Activated CD4-positive, alpha-beta T cell treated with anti-CD3 and anti-CD28 coated beads, Interleukin-10, Interleukin-2, amounts not matched to agents 100 ng/mL and 50 ng/mL, durations not matched to agents 16 hours and 8 hours (primary cell): ENCODE results near the gene GDF10.

Experiments
- DNase-seq: peaks from one replicate; pipeline ENCODE4 v3.0.0-alpha.2; 2020

GDF10 gene

DNA sequence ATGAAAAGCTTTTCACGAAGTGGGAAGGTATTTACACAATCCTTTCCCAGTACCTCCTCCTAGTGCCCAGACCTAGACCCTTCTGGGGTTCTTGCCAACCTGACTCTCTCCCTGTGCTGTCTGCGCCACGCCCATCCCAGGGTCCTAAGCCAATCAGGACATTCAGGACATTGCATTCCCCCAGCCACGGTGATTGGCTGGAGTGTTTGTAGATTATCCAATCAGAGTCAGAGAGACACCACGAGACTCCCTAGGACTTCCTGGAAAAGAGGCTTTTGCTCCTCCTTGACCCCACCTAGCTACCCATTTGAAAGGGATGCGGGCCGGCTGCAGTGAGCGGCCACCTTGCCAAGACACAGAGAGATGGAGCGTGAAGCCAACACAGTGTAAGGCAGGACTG, 18.7 kb downstream of the GDF10 start:
- DNase-seq = no peak

- DNase-seq = no peak
These were observed 19.8 kb downstream of the GDF10 start for GRCh38 chr10:47319784-47320183.

- no peak for DNase-seq
These were observed 20.8 kb downstream of the GDF10 start for GRCh38 chr10:47320812-47321211.

- no peak for DNase-seq
These were observed 21.7 kb downstream of the GDF10 start for GRCh38 chr10:47321521-47322195.

DNA sequence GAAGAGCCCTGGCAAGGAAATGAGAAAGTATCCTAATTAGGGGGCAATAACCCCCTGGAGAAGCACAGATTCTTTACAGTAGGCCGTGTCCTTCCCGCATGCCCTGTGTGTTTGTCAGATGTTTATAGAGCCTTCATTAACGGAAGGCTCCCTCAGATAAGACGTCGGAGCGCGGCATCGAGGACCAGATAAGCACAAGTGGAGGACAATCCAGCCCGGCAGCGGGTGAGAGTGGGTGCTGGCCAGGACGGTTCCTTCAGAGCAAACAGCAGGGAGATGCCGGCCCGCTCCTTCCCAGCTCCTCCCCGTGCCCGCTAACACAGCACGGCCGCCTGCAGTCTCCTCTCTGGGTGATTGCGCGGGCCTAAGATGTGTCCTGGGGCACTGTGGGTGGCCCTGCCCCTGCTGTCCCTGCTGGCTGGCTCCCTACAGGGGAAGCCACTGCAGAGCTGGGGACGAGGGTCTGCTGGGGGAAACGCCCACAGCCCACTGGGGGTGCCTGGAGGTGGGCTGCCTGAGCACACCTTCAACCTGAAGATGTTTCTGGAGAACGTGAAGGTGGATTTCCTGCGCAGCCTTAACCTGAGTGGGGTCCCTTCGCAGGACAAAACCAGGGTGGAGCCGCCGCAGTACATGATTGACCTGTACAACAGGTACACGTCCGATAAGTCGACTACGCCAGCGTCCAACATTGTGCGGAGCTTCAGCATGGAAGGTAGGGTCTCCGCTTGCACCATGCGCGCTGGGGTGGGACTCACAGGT, 22.5 kb downstream of the GDF10 start, which contains the start of gene GDF2:
Gene GDF2 (plus strand): TSS at position 155 of the 762 bp plus-strand sequence. CDS start 215 bp downstream, at position 370.
- DNase-seq = no peak

DNA sequence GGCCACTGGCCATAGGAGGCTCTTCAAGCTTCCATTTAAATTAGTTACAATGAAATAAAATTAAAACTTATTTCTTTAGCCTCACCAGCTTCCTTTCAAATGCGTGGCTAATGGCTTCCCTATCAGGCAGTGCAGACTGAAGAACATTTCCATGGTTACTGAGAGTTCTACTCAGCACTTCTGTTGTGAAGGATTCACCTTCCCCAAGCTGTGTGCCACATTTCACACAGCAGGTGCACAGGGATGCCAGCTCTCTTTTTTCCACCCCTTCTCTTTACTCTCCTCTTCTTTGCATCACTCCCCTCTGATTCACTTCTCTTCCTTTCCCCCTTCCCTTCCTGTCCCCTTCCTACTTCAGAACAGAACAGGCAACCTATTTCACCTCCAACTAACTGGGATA, 23.1 kb downstream of the GDF10 start:
- DNase-seq = no peak

GRCh38 chr10:47323636-47324296, 23.8 kb downstream of the GDF10 start:
- no peak for DNase-seq

DNA sequence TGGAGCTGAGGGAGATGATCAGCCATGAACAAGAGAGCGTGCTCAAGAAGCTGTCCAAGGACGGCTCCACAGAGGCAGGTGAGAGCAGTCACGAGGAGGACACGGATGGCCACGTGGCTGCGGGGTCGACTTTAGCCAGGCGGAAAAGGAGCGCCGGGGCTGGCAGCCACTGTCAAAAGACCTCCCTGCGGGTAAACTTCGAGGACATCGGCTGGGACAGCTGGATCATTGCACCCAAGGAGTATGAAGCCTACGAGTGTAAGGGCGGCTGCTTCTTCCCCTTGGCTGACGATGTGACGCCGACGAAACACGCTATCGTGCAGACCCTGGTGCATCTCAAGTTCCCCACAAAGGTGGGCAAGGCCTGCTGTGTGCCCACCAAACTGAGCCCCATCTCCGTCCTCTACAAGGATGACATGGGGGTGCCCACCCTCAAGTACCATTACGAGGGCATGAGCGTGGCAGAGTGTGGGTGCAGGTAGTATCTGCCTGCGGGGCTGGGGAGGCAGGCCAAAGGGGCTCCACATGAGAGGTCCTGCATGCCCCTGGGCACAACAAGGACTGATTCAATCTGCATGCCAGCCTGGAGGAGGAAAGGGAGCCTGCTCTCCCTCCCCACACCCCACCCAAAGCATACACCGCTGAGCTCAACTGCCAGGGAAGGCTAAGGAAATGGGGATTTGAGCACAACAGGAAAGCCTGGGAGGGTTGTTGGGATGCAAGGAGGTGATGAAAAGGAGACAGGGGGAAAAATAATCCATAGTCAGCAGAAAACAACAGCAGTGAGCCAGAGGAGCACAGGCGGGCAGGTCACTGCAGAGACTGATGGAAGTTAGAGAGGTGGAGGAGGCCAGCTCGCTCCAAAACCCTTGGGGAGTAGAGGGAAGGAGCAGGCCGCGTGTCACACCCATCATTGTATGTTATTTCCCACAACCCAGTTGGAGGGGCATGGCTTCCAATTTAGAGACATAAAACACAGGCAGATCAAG, 25.6 kb downstream of the GDF10 start:
- no peak for DNase-seq

DNA sequence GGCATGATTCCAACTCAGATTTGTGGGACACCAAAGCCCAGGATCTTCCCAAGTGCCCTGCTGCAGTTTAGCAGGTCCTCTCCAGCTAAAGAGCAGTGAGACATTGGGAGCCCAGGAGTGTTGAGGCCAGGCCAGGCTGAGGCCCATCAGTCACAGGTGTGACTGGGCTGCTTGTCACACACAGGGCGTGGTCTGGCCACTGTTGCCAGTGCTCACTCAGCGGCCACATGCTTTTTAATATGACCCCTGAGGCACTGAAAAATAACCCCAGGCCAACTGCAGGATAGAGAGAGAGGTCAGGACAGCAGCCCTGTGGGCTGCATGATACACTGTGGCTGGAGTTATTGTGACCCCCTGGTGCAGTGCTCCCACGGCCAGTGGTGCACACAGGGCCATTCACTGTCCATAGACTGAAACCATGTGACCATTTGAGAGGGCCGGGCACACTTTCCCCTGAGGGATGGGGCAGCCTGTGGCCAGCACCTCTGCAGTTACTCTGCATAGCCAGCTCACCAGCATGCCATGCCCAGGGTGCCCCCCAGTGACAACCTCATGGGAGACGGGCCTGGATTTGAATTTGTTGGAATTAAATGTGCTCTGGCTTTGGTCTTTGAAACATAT, 26.4 kb downstream of the GDF10 start:
- DNase-seq = no peak

DNA sequence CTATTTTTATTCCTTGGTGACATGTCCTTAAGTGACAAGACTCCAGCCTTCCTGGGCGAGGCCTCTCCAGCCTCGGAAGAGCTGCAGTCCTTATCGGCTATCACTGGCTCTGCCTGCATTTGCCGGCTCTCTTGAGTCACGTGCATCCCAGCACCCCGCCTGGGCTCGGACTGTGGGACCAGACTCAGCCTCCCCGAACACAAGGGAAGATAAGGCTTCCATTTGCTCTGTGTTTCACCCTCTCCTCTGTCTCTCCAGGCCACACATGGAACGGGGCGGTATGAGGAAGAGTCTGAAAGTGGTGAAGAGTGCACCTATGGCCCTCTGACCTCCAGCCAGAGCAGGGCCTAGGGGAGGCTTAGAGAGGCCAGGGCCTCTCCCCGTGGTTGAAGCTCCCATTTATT, 26.9 kb downstream of the GDF10 start:
- no peak for DNase-seq

- DNase-seq = no peak
These were observed 29.9 kb downstream of the GDF10 start for GRCh38 chr10:47329855-47330254.

- DNase-seq = no peak
These were observed 30.4 kb downstream of the GDF10 start for GRCh38 chr10:47330366-47330765.

DNA sequence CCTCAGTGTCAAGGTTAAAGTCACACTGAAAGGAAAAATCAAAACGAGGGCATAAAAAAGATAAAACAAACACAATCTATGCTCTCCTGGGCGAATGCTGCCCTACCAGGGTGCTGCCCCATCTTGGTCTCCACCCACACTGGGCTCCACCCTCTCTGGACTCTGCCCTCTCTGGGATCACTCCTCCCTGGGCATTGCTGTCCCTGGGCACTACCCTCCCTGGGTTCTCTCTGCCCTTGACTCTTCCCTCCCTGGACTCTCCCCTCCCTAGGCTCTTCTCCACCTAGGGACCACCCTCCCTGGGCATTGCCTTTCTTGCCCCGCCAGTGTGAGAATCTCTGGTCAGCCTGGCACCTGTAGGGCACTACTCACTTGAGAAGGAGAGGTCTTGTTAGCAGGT, 30.8 kb downstream of the GDF10 start:
- no peak for DNase-seq

DNA sequence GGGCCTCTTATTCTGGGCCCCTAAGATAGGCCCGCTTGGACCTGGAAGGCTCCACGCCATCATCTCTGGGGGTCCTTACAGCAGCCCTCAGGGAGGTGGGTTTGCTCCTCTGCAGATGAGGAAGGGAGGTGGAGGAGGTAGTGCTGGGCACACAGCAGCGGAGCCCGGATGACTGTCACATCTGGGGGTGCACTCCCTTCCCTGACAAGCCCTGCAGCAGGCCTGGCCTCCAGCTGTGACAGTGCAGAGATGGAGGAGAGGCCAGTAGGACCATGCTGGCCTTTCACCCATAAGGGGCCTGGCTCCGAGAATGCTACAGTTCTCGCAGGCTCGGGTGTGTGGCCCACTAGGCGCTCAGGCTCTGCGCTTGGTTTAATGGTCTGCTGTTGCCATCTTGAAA, 31.5 kb downstream of the GDF10 start:
- DNase-seq = no peak

DNA sequence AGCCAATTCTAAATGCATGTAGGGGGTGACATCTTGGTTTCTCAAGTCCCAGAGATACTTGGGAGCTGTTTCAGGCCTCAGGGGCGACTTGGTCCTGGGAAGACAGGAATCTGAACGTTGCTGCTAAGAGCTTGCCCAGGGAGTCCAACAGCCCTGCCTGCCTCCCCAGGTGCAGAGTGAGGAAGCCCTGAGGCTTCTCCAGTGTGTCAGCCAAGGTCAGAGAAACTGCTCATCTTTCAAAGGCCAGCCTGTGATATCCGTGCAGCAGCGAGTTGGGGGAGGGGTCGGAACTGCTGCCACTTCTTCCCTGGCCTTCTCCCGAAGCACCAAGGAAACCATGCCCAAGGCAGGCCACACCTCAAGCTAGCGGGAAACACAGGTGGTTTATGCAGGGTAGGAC, 32.0 kb downstream of the GDF10 start:
- no peak for DNase-seq

DNA sequence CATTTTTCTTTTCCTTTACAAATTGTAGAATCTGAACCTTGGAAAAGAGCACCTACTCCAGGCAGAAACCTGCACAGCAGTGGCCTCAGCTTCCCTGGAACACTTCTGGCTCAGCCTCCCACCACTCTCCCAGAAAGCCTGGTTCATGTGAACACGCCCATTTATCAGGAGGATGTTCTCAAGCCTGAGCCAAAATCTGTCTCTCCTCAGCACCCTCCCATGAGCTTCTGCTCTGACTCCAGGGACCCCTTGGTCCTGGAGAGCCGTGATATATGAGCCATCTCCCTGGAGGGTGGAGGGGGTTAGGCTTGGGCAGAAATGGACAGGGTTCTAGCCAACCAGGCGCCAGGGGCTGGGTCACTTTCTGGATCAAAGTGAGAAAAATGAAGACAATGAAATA, 32.4 kb downstream of the GDF10 start:
- no peak for DNase-seq

DNA sequence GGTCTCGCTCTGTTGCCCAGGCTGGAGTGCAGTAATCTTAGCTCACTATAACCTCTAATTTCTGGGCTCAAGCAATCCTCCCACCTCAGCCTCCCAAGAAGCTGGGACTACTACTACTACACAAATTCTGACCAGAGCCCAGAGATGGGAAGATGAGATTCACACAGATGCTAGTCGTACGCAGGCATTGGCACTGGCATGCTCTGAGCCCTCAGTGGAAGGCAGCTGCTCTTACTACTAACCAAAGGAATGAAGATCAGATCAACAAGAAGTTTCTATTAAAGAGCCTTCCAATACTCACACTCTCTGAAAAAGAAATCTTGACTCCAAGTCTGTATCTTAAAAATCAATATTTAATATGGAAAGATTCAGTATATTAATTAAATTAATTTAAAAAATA, 32.9 kb downstream of the GDF10 start:
- no peak for DNase-seq

- no peak for DNase-seq
These were observed 33.5 kb downstream of the GDF10 start for GRCh38 chr10:47333532-47333931.

- DNase-seq = no peak
These were observed 34.7 kb downstream of the GDF10 start for GRCh38 chr10:47334466-47335295.

DNA sequence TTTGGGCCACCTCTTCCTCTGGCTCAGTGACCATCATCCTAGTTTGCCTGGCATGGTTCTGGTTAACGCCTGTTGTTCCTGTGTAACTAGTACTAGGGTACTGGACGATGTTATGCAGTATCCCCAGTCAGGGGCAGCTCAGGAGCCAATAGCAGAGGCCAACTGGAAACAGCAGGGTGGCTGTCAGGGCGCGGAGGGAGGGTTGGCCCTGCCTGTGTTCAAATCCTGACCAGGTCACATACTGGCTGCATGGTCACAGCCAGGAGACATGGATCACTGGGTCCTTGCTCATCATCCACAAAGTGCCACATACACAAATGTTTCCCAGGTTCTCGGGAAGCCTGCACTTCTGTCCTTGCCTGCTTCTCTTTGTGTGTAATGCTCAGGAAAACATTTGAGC, 35.9 kb downstream of the GDF10 start:
- no peak for DNase-seq

- DNase-seq = no peak
These were observed 36.6 kb downstream of the GDF10 start for GRCh38 chr10:47336387-47337134.
